Osteocyte (in vitro differentiated cells): ENCODE measurements around the gene TBC1D5. TPM values are rescaled to one million over a fixed set of nuclear protein-coding genes. Genes with fewer than 3 reads are reported as not detected.

Experiments
- DNase-seq: peaks from one replicate; pipeline ENCODE4 v3.0.0; 2021; ENCODE audit warnings: mixed read lengths; ENCODE audit not compliant: unreplicated experiment; ENCODE audit errors: extremely low spot score
- H3K27ac Mint-ChIP-seq: one replicate; pipeline ENCODE4 v1.8.0; 2021; ENCODE audit warnings: mild to moderate bottlenecking, mixed read lengths; ENCODE audit not compliant: unreplicated experiment
- H3K27me3 Mint-ChIP-seq: one replicate; pipeline ENCODE4 v1.8.0; 2021; ENCODE audit warnings: mixed read lengths; ENCODE audit not compliant: unreplicated experiment
- H3K36me3 Mint-ChIP-seq: one replicate; pipeline ENCODE4 v1.8.0; 2021; ENCODE audit warnings: mixed read lengths; ENCODE audit not compliant: unreplicated experiment
- H3K4me1 Mint-ChIP-seq: one replicate; pipeline ENCODE4 v1.8.0; 2021; ENCODE audit warnings: mixed read lengths; ENCODE audit not compliant: unreplicated experiment
- H3K4me3 Mint-ChIP-seq: one replicate; pipeline ENCODE4 v1.8.0; 2021; ENCODE audit warnings: mild to moderate bottlenecking, moderate library complexity, mixed read lengths; ENCODE audit not compliant: unreplicated experiment
- H3K9me3 Mint-ChIP-seq: one replicate; pipeline ENCODE4 v1.8.0; 2021; ENCODE audit warnings: mixed read lengths; ENCODE audit not compliant: unreplicated experiment
- CTCF ChIP-seq: fragments of 200-600 bp; sonication (generic); IDR thresholded peaks from 2 replicates; pipeline ENCODE4 v1.5.0; 2021; ENCODE audit warnings: antibody characterized with exemption, mild to moderate bottlenecking, moderate library complexity
- total RNA-seq: library from RNA; stranded (reverse); gene quantifications from 2 replicates; pipeline ENCODE4 v1.2.1, GENCODE V29; 2021

The TBC1D5 gene
- total RNA-seq, 1 donor from 2014 or later = 69.2 TPM

DNA sequence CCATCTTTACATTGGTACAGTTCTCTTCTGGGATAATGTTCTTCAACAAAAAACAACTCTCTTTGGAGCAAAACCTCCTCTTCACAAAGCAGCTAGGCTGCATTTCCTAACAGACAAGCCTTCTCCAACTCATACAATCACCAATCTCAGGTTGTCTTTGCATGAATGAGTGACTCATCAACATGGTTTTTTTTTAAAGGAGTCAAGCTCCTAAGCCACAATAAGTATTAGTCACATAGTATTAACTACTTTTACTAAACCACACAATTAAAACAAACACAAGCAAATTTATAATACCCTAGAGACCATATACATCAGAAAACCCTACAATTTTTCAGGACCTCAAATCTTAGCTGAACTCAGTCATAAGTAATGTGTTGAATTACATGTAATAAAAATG lies 137.4 kb downstream of the TBC1D5 start:
- Mint-ChIP-seq H3K27ac (no peak overlapping the region), H3K4me3 (no peak overlapping the region), H3K9me3 (peaks cover 4% of the 10 kb centered on the region), H3K4me1 (peaks cover 6% of the 10 kb centered on the region), H3K27me3 (no peaks in the 10 kb centered on the region), H3K36me3 (peaks cover 7% of the 10 kb centered on the region)
- DNase-seq = no peak
- no peak for TF ChIP-seq CTCF

- H3K36me3 Mint-ChIP-seq = peaks cover 8% of the 10 kb centered on the region
- peaks cover 18% of the 10 kb centered on the region for H3K9me3 Mint-ChIP-seq
- no peak for TF ChIP-seq CTCF
- no peak overlapping the region for H3K4me3 Mint-ChIP-seq
- no peak overlapping the region for H3K27ac Mint-ChIP-seq
- peaks cover 6% of the 10 kb centered on the region for H3K4me1 Mint-ChIP-seq
- no peak for DNase-seq
- no peaks in the 10 kb centered on the region for H3K27me3 Mint-ChIP-seq
Observed at GRCh38 chr3:17602126-17602525, 140.3 kb downstream of the TBC1D5 start.

GRCh38 chr3:17592956-17593355 lies 149.5 kb downstream of the TBC1D5 start:
- peaks cover 19% of the 10 kb centered on the region for H3K9me3 Mint-ChIP-seq
- DNase-seq = no peak
- H3K4me3 Mint-ChIP-seq = no peak overlapping the region
- no peaks in the 10 kb centered on the region for H3K27me3 Mint-ChIP-seq
- no peak overlapping the region for H3K27ac Mint-ChIP-seq
- H3K36me3 Mint-ChIP-seq = peaks cover 20% of the 10 kb centered on the region
- no peaks in the 10 kb centered on the region for H3K4me1 Mint-ChIP-seq
- TF ChIP-seq CTCF = no peak

DNA sequence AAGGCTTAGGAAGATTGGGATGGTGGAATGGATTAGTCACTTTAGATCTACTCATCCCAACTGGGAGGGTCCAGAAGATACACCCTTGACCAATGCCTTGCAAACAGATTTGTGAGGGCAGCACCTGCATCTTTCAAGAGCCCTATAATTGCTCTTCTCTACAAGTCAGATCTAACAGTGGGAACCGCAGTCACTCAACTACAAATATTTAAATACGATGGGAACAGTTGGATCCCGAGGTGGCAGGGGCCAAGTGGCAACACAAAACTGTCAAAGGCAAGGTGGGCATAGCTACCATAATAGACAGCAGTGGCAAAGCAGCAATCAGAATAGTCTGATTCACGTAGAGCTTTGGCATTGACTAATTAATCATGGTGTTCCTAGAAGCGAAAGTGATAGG lies 152.0 kb downstream of the TBC1D5 start:
- Mint-ChIP-seq H3K9me3 (peaks cover 19% of the 10 kb centered on the region), H3K27ac (no peak overlapping the region), H3K4me1 (peaks cover 6% of the 10 kb centered on the region), H3K4me3 (no peak overlapping the region), H3K36me3 (peaks cover 20% of the 10 kb centered on the region), H3K27me3 (no peaks in the 10 kb centered on the region)
- DNase-seq = no peak
- no peak for TF ChIP-seq CTCF

- Mint-ChIP-seq H3K4me3 (no peak overlapping the region), H3K4me1 (peaks cover 10% of the 10 kb centered on the region), H3K36me3 (peaks cover 18% of the 10 kb centered on the region), H3K9me3 (peaks cover 19% of the 10 kb centered on the region), H3K27me3 (no peaks in the 10 kb centered on the region), H3K27ac (no peak overlapping the region)
- no peak for DNase-seq
- TF ChIP-seq CTCF = no peak
Observed at GRCh38 chr3:17589888-17590287, 152.5 kb downstream of the TBC1D5 start.
